ENCODE results near the gene HSBP1L1. TPM values are rescaled to one million over a fixed set of nuclear protein-coding genes. Genes with fewer than 3 reads are reported as not detected.

HSBP1L1 gene
- polyA plus RNA-seq, 2 of the 4 experiments (the other 2 are of a cell fraction), result 17.7 to 19.1 TPM

DNA sequence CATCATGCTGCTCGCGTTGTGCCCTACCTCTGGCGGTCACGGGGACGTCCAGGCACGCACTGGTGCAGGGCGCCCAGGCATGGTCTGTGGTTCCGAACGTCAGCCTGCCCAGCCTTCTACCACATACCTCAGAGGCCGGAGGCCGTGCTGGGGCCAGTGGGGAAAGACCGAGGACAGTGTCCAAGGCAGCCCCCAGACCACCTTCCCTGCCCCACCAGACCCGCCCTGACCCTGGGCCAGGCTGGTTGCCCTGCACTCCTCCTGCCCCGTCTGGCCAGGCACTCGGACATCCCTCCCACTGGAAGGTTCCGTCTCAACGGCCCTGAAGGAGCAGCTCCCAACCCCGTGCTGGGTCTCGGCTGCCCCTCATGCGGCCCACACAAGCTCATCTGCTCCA is 45.8 kb upstream of the HSBP1L1 start:
- WGBS (ENCODE audit: missing lambda C conversion rate), result no CpG with 5 or more reads among the region's 20 CpGs
- POLR2A ChIA-PET, result no interaction called here
- ATAC-seq, result no peak

GRCh38 chr18:79919089-79919488 is 45.4 kb upstream of the HSBP1L1 start:
- 95% methylated on average over 10 of the region's 19 CpGs for WGBS (ENCODE audit: missing lambda C conversion rate)
- Histone ChIP-seq H3K4me2 (no peak overlapping the region), H3K27ac (no peak overlapping the region), H3K9me3 (no peaks in the 10 kb centered on the region), H3K4me1 (no peaks in the 10 kb centered on the region), H3K4me3 (no peak overlapping the region)
- ChIA-PET POLR2A (no interaction called here), CTCF (no interaction called here)
- DNase-seq (ENCODE audit: low read depth in 1 of 2, low spot score in 1 of 2) (no peak), ATAC-seq (no peak), FAIRE-seq (no peak)
- TF ChIP-seq KDM1A (IDR thresholded peaks at IDR 0.05; ENCODE audit: low read depth) (no peak), KDM5A (IDR thresholded peaks at IDR 0.05) (no peak), EHMT2 (IDR thresholded peaks at IDR 0.05; ENCODE audit: low read depth) (no peak), ELK1 (IDR thresholded peaks at IDR 0.05; ENCODE audit: low read depth, low read length) (no peak), RCOR1 (IDR thresholded peaks at IDR 0.05; ENCODE audit: low read depth, low read length) (no peak), POLR2A (IDR thresholded peaks at IDR 0.05; ENCODE audit: low read length) (no peak), ZNF302 (CRISPR knock-in tag; IDR thresholded peaks at IDR 0.05) (no peak), SREBF2 (IDR thresholded peaks at IDR 0.05) (no peak)

More for the DNA sequence above, 45.8 kb upstream of the HSBP1L1 start:
- no peak overlapping the region for H3K4me2 ChIP-seq
- FAIRE-seq (no peak), DNase-seq (ENCODE audit: low read depth in 1 of 2, low spot score in 1 of 2) (no peak)
- H3K9me3 ChIP-seq, result no peaks in the 10 kb centered on the region
- no peak overlapping the region for H3K4me3 ChIP-seq
- no peaks in the 10 kb centered on the region for H3K4me1 ChIP-seq
- TF ChIP-seq, protein P1, sequence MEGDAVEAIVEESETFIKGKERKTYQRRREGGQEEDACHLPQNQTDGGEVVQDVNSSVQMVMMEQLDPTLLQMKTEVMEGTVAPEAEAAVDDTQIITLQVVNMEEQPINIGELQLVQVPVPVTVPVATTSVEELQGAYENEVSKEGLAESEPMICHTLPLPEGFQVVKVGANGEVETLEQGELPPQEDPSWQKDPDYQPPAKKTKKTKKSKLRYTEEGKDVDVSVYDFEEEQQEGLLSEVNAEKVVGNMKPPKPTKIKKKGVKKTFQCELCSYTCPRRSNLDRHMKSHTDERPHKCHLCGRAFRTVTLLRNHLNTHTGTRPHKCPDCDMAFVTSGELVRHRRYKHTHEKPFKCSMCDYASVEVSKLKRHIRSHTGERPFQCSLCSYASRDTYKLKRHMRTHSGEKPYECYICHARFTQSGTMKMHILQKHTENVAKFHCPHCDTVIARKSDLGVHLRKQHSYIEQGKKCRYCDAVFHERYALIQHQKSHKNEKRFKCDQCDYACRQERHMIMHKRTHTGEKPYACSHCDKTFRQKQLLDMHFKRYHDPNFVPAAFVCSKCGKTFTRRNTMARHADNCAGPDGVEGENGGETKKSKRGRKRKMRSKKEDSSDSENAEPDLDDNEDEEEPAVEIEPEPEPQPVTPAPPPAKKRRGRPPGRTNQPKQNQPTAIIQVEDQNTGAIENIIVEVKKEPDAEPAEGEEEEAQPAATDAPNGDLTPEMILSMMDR (IDR thresholded peaks at IDR 0.05), result no peak
- TF ChIP-seq RNF2 (IDR thresholded peaks at IDR 0.05; ENCODE audit: borderline replicate concordance, low read depth) (no peak), ZFP36 (IDR thresholded peaks at IDR 0.05; ENCODE audit: borderline replicate concordance, partially characterized antibody) (no peak), NFE2L2 (conservative IDR thresholded peaks at IDR 0.05; ENCODE audit: low read length) (no peak), CHD2 (IDR thresholded peaks at IDR 0.05; ENCODE audit: low read length, partially characterized antibody) (no peak), CBX2 (IDR thresholded peaks at IDR 0.05; ENCODE audit: borderline replicate concordance, low read depth) (no peak), RFX5 (IDR thresholded peaks at IDR 0.05) (no peak), NR3C1 (IDR thresholded peaks at IDR 0.05) (no peak), HDAC2 (IDR thresholded peaks at IDR 0.05) (no peak), ESRRA (IDR thresholded peaks at IDR 0.05; ENCODE audit: borderline replicate concordance, low read length) (no peak), ZNF302 (CRISPR knock-in tag; IDR thresholded peaks at IDR 0.05) (no peak), FOSB (CRISPR knock-in tag; IDR thresholded peaks at IDR 0.05) (no peak), NPAS2 (CRISPR knock-in tag; IDR thresholded peaks at IDR 0.05; ENCODE audit: borderline replicate concordance) (no peak), PBX3 (IDR thresholded peaks at IDR 0.05) (no peak), MAX (IDR thresholded peaks at IDR 0.05) (no peak), MYC (IDR thresholded peaks at IDR 0.05; ENCODE audit: borderline replicate concordance, low read length) (no peak), SMC3 (IDR thresholded peaks at IDR 0.05) (no peak), CBX8 (IDR thresholded peaks at IDR 0.05) (no peak)
- TF ChIP-seq, protein P2, sequence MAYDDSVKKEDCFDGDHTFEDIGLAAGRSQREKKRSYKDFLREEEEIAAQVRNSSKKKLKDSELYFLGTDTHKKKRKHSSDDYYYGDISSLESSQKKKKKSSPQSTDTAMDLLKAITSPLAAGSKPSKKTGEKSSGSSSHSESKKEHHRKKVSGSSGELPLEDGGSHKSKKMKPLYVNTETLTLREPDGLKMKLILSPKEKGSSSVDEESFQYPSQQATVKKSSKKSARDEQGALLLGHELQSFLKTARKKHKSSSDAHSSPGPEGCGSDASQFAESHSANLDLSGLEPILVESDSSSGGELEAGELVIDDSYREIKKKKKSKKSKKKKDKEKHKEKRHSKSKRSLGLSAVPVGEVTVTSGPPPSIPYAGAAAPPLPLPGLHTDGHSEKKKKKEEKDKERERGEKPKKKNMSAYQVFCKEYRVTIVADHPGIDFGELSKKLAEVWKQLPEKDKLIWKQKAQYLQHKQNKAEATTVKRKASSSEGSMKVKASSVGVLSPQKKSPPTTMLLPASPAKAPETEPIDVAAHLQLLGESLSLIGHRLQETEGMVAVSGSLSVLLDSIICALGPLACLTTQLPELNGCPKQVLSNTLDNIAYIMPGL (CRISPR knock-in tag; IDR thresholded peaks at IDR 0.05; ENCODE audit: borderline replicate concordance), result no peak
- TF ChIP-seq, protein P3, sequence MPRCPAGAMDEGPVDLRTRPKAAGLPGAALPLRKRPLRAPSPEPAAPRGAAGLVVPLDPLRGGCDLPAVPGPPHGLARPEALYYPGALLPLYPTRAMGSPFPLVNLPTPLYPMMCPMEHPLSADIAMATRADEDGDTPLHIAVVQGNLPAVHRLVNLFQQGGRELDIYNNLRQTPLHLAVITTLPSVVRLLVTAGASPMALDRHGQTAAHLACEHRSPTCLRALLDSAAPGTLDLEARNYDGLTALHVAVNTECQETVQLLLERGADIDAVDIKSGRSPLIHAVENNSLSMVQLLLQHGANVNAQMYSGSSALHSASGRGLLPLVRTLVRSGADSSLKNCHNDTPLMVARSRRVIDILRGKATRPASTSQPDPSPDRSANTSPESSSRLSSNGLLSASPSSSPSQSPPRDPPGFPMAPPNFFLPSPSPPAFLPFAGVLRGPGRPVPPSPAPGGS (IDR thresholded peaks at IDR 0.05), result no peak
- CTCF ChIA-PET, result no interaction called here
- no peak overlapping the region for H3K27ac ChIP-seq

Data from A549 (cell line).